HG03432 (cell line): Measurements from ENCODE around the gene SGTA.
"Not testable (repeated sequence)": the region's sequence is repeated elsewhere in the genome, so short reads cannot be mapped to it uniquely, and the experiment has no call there.

ENCODE experiments used
- ATAC-seq: cut with Tn5 transposase; IDR thresholded peaks from one replicate; pipeline ENCODE4 v1.9.1; 2021; ENCODE audit warnings: mild to moderate bottlenecking, moderate library complexity; ENCODE audit not compliant: unreplicated experiment

The SGTA gene

DNA sequence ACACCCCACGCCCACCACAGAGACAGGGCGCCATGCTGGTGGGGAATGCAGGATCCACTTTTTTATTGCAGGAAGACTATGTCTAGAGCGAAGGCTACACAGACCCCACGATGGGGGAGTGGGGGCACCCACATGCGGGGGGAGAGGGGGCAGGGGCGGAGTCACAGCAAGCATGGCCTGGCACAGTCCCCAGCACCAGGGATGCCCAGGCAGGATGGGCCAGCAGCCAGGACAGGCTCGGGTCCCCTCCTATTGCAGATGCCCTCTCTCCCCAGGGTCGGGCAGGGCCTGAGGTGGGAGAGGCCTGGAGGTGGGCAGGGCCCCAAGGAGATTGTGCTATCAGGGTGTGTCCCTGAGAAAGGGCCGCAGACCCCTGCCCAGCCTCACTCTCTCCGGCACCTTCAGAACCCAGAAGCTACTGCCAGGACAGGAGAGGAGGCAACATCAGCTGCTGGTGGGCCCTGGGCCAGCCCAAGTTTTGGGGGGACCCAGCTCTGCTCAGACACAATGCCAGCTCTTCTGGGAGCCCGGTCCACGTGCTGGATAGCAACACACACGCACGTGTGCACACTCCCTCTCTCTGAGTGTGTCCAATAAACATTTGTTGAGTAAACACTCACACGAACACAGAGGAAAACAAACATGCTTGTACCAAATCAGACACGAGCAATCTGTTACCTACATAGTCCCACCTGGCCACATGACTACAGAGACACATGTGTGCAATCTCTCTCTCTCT is 68.4 kb downstream of the SGTA start:
- ATAC-seq: no peak

DNA sequence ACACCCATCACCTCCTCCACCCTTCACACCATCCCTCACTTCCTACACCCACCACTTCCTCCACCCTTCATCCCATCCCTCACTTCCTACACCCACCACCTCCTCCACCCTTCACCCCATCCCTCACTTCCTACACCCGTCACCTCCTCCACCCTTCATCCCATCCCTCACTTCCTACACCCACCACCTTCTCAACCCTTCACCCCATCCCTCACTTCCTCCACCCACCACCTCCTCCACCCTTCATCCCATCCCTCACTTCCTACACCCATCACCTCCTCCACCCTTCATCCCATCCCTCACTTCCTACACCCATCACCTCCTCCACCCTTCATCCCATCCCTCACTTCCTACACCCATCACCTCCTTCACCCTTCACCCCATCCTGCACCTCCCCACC is 69.0 kb downstream of the SGTA start:
- not testable (repeated sequence) for ATAC-seq

DNA sequence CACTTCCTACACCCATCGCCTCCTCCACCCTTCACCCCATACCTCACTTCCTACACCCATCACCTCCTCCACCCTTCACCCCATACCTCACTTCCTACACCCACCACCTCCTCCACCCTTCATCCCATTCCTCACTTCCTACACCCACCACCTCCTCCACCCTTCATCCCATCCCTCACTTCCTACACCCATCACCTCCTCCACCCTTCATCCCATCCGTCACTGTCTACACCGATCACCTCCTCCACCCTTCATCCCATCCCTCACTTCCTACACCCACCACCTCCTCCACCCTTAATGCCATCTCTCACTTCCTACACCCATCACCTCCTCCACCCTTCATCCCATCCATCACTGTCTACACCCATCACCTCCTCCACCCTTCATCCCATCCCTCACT is 69.9 kb downstream of the SGTA start:
- not testable (repeated sequence) for ATAC-seq

DNA sequence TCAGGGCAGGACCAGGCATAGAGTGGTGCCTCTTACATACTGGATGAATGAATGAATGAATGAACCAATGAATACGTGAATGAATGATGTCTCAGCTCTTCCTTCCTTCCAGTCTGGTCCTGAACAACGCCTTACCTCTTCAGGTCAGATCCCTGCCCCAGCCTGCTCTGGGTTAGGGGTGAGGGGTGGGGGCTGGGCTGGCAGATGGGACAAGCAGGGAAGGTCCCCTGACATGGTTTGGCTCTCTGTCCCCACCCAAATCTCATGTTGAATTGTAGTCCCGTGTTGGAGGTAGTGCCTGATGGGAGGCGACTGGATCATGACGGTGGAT is 71.2 kb downstream of the SGTA start:
- ATAC-seq: no peak

DNA sequence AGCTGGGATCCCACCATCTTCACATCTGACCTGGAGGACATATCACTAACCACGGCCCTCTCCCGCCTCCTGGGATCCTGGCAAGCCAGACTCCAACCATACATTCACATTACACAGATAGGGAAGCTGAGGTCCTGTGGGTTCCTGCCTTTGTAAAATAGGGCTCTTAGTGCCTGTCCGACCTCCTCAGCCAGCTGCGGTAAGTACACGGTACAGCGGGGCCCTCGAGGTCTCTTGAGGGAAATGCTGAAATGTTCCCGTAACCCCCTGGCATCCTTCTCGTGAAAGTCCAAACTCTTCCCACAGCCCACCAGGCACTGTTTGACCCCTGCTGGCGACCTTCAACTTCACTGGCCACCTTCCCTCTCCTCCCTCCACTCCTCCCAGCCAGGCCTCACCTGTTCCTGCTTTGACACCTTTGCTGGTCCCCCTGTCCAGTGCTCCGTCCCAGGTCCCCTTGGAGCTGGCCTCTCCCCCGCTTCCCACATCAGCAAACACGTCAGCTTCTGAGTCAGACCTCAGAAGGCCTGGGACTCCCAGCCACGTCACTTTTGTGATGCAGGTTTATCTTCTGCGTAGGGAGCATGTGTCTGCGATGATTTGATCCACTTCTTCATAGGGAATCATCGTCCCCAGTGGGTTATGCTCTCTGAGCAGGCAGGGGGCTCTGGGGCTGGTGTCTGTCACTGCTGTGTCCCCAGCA is 71.8 kb downstream of the SGTA start:
- peak; percentile 16 for ATAC-seq

DNA sequence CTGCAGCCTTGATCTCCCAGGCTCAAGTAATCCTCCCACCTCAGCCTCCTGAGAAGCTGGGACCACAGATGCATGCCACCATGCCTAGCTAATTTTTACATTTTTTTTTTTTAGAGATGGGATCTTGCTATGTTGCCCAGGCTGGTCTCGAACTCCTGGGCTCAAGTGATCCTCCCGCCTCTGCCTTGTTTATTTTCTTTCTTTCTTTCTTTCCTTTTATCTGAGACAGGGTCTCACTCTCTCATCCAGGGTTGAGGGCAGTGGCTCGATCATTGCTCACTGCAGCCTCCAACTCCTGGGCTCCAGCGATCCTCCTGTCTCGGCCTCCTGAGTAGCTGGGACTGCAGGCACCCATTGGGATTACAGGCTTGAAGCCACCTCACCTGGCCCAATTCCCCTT is 76.8 kb downstream of the SGTA start:
- no peak for ATAC-seq
